Measurements from ENCODE around the gene BCL11A. TPM values are rescaled to one million over a fixed set of nuclear protein-coding genes. Genes with fewer than 3 reads are reported as not detected.

BCL11A gene
- total RNA-seq, 1 donor from 2014 or later: 13.4 TPM

DNA sequence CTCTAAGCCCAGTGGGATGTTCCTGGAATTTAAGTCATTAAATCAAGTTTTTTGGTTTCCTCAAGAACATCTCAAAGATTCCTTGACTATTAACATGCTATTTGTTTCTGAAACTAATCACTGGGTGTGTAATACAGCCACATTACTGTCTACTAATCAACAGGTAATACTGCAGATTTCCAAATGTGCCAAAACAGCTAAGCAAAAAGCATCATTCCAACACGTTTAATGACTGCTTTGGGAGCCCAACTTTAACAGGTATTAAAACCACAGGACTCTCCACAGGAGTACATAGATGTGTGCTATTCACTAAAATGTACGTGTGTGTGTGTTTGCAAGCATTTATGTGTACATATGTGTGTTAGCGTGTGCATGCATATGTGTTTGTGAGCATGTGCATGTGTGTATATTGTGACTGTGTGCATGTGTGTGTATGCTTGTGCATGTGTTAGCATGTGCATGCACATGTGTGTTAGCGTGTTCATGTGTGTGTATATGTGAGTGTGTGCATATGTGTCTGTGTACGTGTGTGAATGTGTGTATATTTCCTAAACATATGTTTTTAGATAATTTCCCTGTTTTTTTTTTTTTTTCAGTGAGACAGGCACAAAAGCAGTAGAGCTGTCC, 80.7 kb downstream of the BCL11A start:
- H3K36me3 Mint-ChIP-seq (ENCODE audit: low read depth): peaks cover 2% of the 10 kb centered on the region
- H3K4me3 Mint-ChIP-seq (ENCODE audit: unreplicated experiment): no peak overlapping the region
- TF ChIP-seq, protein P1, sequence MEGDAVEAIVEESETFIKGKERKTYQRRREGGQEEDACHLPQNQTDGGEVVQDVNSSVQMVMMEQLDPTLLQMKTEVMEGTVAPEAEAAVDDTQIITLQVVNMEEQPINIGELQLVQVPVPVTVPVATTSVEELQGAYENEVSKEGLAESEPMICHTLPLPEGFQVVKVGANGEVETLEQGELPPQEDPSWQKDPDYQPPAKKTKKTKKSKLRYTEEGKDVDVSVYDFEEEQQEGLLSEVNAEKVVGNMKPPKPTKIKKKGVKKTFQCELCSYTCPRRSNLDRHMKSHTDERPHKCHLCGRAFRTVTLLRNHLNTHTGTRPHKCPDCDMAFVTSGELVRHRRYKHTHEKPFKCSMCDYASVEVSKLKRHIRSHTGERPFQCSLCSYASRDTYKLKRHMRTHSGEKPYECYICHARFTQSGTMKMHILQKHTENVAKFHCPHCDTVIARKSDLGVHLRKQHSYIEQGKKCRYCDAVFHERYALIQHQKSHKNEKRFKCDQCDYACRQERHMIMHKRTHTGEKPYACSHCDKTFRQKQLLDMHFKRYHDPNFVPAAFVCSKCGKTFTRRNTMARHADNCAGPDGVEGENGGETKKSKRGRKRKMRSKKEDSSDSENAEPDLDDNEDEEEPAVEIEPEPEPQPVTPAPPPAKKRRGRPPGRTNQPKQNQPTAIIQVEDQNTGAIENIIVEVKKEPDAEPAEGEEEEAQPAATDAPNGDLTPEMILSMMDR (IDR thresholded peaks at IDR 0.05): no peak
- DNase-seq (ENCODE audit: low spot score): no peak
- H3K27ac Mint-ChIP-seq (ENCODE audit: unreplicated experiment): no peak overlapping the region
- no peaks in the 10 kb centered on the region for H3K9me3 Mint-ChIP-seq (ENCODE audit: low read depth)
- no peaks in the 10 kb centered on the region for H3K27me3 Mint-ChIP-seq (ENCODE audit: low read depth)
- peaks cover 9% of the 10 kb centered on the region for H3K4me1 Mint-ChIP-seq (ENCODE audit: low read depth)

DNA sequence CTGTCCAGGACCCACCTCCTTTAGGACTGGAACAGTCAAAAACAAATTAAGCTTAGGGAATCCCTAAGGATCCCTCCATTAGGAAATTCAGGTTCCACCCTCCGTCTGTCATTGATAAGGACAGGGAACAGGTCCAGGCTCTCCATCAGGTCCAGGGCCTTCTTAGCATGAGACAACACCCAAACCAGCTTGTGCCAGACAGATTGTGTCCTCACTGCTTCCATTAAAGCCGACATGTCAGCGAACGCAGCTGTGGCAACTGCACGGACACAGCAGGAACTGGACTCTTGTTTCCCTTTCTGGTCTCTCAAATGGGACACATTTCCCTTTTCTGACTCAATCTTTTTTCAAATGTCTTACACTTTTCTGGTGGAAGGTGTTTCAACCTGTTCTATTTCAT, 81.4 kb downstream of the BCL11A start:
- H3K27ac Mint-ChIP-seq (ENCODE audit: unreplicated experiment): no peak overlapping the region
- DNase-seq (ENCODE audit: low spot score): no peak
- H3K27me3 Mint-ChIP-seq (ENCODE audit: low read depth): no peaks in the 10 kb centered on the region
- peaks cover 2% of the 10 kb centered on the region for H3K36me3 Mint-ChIP-seq (ENCODE audit: low read depth)
- peaks cover 9% of the 10 kb centered on the region for H3K4me1 Mint-ChIP-seq (ENCODE audit: low read depth)
- TF ChIP-seq, protein P1 (IDR thresholded peaks at IDR 0.05): no peak
- no peaks in the 10 kb centered on the region for H3K9me3 Mint-ChIP-seq (ENCODE audit: low read depth)
- no peak overlapping the region for H3K4me3 Mint-ChIP-seq (ENCODE audit: unreplicated experiment)

DNA sequence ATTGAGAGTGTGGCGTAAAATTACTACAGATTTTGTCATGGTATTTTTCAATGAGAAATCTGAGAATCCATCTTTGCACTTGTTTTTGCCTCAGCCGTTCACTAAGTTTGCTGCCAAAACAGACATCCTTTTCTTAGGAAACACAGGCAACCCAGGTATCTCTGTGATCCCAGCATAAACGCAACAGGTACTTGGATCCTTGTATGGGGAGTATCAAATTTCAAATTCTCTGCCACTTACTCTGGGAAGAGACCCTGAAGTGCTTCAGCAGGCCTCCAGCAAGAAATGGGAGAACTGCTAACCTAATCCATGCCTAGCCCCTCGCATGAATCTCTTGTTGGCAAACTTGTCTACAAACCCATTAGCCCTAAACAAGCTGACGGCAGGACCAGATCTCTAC, 83.1 kb downstream of the BCL11A start:
- peaks cover 9% of the 10 kb centered on the region for H3K4me1 Mint-ChIP-seq (ENCODE audit: low read depth)
- H3K27me3 Mint-ChIP-seq (ENCODE audit: low read depth): no peaks in the 10 kb centered on the region
- peaks cover 2% of the 10 kb centered on the region for H3K36me3 Mint-ChIP-seq (ENCODE audit: low read depth)
- no peak for DNase-seq (ENCODE audit: low spot score)
- TF ChIP-seq, protein P1 (IDR thresholded peaks at IDR 0.05): no peak
- H3K4me3 Mint-ChIP-seq (ENCODE audit: unreplicated experiment): no peak overlapping the region
- no peak overlapping the region for H3K27ac Mint-ChIP-seq (ENCODE audit: unreplicated experiment)
- H3K9me3 Mint-ChIP-seq (ENCODE audit: low read depth): no peaks in the 10 kb centered on the region

DNA sequence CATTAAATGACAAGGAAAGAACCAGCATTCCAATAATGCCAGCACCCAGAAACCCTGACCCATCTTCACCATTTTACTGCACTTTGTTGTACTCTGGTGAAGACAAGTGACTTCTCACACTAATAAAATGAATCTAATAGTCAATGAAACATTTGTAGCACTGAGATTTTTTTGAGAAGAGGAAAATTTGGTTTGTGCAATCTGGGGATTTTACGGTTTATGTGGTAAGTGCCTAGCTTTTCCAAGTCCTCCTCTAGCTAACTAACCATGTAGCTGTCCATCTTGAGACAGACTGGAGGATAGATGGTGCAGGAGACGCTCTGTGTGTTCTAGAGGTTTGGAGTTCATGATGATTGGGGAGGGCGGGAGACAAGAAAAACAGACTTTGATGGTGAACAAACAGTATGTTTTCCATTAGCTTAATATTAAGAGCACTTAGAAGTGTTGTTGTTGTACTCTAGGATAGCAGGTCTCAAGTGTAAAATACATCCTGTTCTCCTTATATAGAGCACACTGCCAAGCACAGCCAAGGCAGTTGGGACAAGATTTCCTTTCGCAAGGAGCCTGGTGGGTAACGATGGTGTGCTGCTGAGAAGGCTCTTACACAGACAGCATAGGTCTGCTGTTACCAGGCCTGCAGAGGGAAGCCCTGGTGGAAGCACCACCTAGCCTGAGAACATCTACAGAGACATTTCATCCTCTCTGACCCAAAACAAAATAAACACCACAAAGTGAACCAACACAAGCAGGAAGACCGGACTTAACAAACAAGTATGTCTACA, 83.7 kb downstream of the BCL11A start:
- Mint-ChIP-seq H3K4me3 (ENCODE audit: unreplicated experiment) (no peak overlapping the region), H3K9me3 (ENCODE audit: low read depth) (no peaks in the 10 kb centered on the region), H3K4me1 (ENCODE audit: low read depth) (peaks cover 9% of the 10 kb centered on the region), H3K27ac (ENCODE audit: unreplicated experiment) (no peak overlapping the region), H3K36me3 (ENCODE audit: low read depth) (peaks cover 2% of the 10 kb centered on the region), H3K27me3 (ENCODE audit: low read depth) (no peaks in the 10 kb centered on the region)
- TF ChIP-seq, protein P1 (IDR thresholded peaks at IDR 0.05): no peak
- DNase-seq (ENCODE audit: low spot score): no peak

DNA sequence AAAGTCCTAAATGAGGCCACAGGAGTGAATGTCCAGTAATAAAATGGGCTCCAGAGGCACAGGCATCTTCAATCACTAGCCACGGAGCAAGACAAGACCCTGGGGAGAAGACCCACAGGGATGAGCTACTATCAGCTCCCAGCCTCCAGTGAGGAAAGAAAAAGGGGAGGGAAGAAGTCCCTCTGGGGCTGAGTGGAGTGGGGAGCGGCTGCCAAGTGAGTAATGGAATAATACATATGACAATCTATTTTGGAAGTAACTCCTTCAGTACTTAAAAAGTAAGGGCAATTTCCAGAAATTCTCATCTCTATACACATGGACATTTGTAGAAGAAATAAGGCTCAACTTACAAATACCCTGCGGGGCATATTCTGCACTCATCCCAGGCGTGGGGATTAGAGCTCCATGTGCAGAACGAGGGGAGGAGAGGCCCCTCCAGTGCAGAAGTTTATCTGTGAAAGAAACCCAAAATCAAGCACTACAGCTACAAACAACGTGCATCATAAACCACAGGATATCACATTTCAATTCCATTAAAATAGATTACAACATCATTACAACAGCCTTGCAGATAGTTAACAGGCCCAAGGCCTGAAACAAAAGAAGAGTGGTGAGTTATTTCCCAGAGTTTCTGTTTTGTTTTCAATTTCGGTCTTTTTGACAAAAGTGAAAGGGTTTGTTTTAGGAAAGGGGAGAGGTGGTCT, 84.9 kb downstream of the BCL11A start:
- TF ChIP-seq, protein P1 (IDR thresholded peaks at IDR 0.05): no peak
- no peak for DNase-seq (ENCODE audit: low spot score)
- Mint-ChIP-seq H3K36me3 (ENCODE audit: low read depth) (peaks cover 2% of the 10 kb centered on the region), H3K4me3 (ENCODE audit: unreplicated experiment) (no peak overlapping the region), H3K4me1 (ENCODE audit: low read depth) (peaks cover 13% of the 10 kb centered on the region), H3K9me3 (ENCODE audit: low read depth) (no peaks in the 10 kb centered on the region), H3K27me3 (ENCODE audit: low read depth) (no peaks in the 10 kb centered on the region), H3K27ac (ENCODE audit: unreplicated experiment) (peak overlapping the region; percentile 81)

Data from chondrocyte (in vitro differentiated cells).